Activated naive CD4-positive, alpha-beta T cell treated with anti-CD3 and anti-CD28 coated beads, Interleukin-2, amount 10 ng/mL, durations not matched to agents 7 days and 5 days (primary cell): ENCODE results near the gene CACNG5.

ENCODE experiments used
- CTCF ChIA-PET: fragments of 350-600 bp; sonication (Branson Sonifier 250); formaldehyde crosslinking; loops from one replicate; lab custom pipeline; 2021; ENCODE audit warnings: antibody characterized with exemption; lab: Charles Lee
- DNase-seq: peaks from one replicate; pipeline ENCODE4 v3.0.0-alpha.2; 2020
- H3K27ac Mint-ChIP-seq: one replicate; pipeline ENCODE4 v1.8.0; 2021; ENCODE audit warnings: mild to moderate bottlenecking, moderate library complexity, mixed read lengths
- H3K27me3 Mint-ChIP-seq: one replicate; pipeline ENCODE4 v1.8.0; 2021; ENCODE audit warnings: mild to moderate bottlenecking, mixed read lengths
- H3K36me3 Mint-ChIP-seq: one replicate; pipeline ENCODE4 v1.8.0; 2021; ENCODE audit warnings: mixed read lengths
- H3K4me1 Mint-ChIP-seq: one replicate; pipeline ENCODE4 v1.8.0; 2021; ENCODE audit warnings: mixed read lengths
- H3K4me3 Mint-ChIP-seq: one replicate; pipeline ENCODE4 v1.8.0; 2021; ENCODE audit warnings: mild to moderate bottlenecking, moderate library complexity, mixed read lengths
- H3K9me3 Mint-ChIP-seq: one replicate; pipeline ENCODE4 v1.8.0; 2021; ENCODE audit warnings: mixed read lengths

The CACNG5 gene

DNA sequence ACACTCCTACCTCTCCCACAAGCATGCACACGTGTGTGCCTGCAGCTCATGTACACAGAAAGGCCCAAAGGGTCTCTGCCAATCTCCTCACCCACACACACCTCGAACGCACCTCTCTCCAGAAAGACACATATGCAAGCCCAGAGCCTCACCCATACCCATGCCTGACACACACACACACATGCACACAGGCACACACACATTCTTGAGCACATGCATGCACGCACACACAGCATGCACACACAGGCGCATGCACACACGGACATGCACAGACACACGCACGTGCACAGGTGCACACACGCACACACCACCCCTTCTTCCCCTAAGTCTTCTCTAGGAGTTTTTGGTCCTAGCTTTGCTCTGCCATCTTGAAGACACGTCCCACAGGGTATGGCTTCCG, 80.9 kb downstream of the CACNG5 start:
- no peak overlapping the region for H3K4me3 Mint-ChIP-seq
- H3K4me1 Mint-ChIP-seq: no peaks in the 10 kb centered on the region
- H3K27me3 Mint-ChIP-seq: peaks cover 32% of the 10 kb centered on the region
- CTCF ChIA-PET: no interaction called here
- H3K27ac Mint-ChIP-seq: no peak overlapping the region
- no peaks in the 10 kb centered on the region for H3K9me3 Mint-ChIP-seq
- H3K36me3 Mint-ChIP-seq: no peaks in the 10 kb centered on the region
- no peak for DNase-seq

DNA sequence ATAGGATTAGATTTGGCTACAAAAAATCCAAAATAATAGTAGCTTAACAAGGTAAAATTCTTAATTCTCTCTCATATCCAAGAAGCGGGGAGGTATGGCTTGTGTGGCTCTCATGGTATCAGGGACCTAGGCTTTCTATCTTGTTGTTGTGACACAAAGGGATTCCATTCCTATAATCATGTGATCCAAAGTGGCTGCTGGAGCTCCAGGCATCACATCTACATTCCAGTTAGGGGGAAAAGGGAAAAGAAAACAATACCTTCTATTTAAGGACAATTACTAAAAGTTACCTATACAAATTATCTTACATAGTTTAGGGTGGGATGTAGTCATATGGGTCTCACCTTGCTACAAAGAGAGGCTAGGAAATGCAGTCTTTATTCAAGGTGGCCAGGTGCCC, 82.0 kb downstream of the CACNG5 start:
- H3K36me3 Mint-ChIP-seq: no peaks in the 10 kb centered on the region

DNA sequence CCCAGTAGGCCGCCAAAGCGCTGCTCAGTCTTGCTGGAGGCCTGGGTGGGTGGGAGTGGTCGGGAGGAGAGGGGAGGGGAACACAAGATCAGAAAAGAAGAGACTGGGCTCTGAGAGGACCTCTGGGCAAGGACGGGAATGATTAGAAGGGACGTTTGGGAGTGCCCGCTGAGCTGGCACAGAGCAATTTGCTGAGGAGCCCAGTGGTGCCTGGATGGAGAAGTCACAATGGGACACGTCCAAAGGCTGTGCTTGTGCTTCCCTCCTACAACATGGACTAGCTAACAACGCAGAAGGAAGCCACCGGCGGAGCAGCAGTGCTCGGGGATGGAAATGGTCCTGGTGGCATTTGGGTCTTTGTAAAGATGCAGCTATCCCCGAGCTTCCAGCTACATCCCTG, 84.0 kb downstream of the CACNG5 start:
- H3K27me3 Mint-ChIP-seq: peaks cover 30% of the 10 kb centered on the region
- no peak for DNase-seq
- H3K4me1 Mint-ChIP-seq: no peaks in the 10 kb centered on the region
- no peak overlapping the region for H3K4me3 Mint-ChIP-seq
- H3K9me3 Mint-ChIP-seq: no peaks in the 10 kb centered on the region
- no peaks in the 10 kb centered on the region for H3K36me3 Mint-ChIP-seq
- no peak overlapping the region for H3K27ac Mint-ChIP-seq
- CTCF ChIA-PET: no interaction called here

More for the DNA sequence above, 82.0 kb downstream of the CACNG5 start:
- Mint-ChIP-seq H3K27ac (no peak overlapping the region), H3K27me3 (peaks cover 28% of the 10 kb centered on the region), H3K9me3 (no peaks in the 10 kb centered on the region), H3K4me1 (no peaks in the 10 kb centered on the region), H3K4me3 (no peak overlapping the region)
- DNase-seq: no peak
- CTCF ChIA-PET: interaction anchor here (1.1 kb wide), 1 partner anchor 717 kb away, joined by 3 read pairs; no protein-coding TSS in a partner anchor

DNA sequence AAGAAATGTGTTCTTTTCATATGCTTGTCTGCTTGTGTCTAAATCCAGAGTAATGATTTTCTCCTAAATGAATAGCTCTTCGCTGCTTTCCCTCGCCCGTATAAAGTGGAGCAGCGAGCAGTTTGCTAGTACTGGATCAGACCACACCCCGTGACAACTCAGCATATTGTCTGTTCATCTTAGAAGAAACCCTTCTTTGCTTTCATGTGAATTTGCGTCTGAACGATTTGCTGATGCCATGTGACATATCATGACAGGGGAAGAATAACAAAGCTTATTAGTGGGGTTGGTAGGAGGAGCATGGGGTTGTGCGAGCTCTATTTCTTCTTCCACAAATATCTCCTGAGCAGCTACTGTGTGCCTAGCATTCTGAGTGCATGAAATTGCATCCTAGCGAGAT, 85.5 kb downstream of the CACNG5 start:
- CTCF ChIA-PET: no interaction called here
- no peaks in the 10 kb centered on the region for H3K9me3 Mint-ChIP-seq
- no peaks in the 10 kb centered on the region for H3K36me3 Mint-ChIP-seq
- peaks cover 17% of the 10 kb centered on the region for H3K27me3 Mint-ChIP-seq
- no peaks in the 10 kb centered on the region for H3K4me1 Mint-ChIP-seq
- DNase-seq: no peak
- no peak overlapping the region for H3K4me3 Mint-ChIP-seq
- H3K27ac Mint-ChIP-seq: no peak overlapping the region

DNA sequence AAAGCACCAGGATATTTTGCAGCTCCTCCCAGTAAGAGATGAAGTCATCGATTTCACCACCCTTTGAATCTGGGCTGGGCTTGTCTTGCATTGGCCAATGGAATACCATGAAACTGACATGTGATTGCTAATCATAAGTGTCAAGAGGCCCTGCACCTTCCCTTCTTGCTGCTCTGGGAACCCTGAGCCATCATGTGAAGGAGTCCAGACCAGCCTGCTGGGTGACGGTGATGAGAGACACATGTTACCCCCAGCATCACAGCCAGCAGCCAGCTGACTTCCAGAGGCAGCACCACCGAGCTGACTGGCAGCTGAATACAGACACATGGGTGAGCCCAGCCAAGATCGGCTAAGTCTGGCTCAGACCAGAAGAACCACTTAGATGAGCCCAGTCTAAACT, 86.0 kb downstream of the CACNG5 start:
- Mint-ChIP-seq H3K27ac (no peak overlapping the region), H3K4me3 (no peak overlapping the region), H3K27me3 (peaks cover 21% of the 10 kb centered on the region), H3K9me3 (no peaks in the 10 kb centered on the region), H3K4me1 (no peaks in the 10 kb centered on the region), H3K36me3 (no peaks in the 10 kb centered on the region)
- CTCF ChIA-PET: no interaction called here
- no peak for DNase-seq

DNA sequence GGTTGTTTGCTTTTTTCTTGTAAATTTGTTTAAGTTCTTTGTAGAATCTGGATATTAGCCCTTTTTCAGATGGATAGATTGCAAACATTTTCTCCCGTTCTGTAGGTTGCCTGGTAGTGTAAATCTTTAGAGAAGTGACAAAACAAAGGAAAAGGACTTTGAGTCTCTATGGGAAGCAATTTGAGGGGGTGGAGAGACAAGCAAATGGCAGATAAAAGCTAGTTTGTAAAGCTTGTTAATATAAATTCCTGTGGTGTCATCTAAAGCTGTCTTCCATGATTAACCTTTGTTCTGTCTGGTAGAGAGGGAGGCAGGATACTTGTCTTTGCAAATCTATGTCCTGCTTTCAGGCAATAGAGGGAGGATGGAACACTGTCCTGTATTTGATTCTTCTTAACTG, 89.0 kb downstream of the CACNG5 start:
- H3K4me3 Mint-ChIP-seq: no peak overlapping the region
- no peaks in the 10 kb centered on the region for H3K36me3 Mint-ChIP-seq
- H3K9me3 Mint-ChIP-seq: no peaks in the 10 kb centered on the region
- peaks cover 26% of the 10 kb centered on the region for H3K27me3 Mint-ChIP-seq
- H3K4me1 Mint-ChIP-seq: no peaks in the 10 kb centered on the region
- DNase-seq: no peak
- CTCF ChIA-PET: no interaction called here
- no peak overlapping the region for H3K27ac Mint-ChIP-seq

DNA sequence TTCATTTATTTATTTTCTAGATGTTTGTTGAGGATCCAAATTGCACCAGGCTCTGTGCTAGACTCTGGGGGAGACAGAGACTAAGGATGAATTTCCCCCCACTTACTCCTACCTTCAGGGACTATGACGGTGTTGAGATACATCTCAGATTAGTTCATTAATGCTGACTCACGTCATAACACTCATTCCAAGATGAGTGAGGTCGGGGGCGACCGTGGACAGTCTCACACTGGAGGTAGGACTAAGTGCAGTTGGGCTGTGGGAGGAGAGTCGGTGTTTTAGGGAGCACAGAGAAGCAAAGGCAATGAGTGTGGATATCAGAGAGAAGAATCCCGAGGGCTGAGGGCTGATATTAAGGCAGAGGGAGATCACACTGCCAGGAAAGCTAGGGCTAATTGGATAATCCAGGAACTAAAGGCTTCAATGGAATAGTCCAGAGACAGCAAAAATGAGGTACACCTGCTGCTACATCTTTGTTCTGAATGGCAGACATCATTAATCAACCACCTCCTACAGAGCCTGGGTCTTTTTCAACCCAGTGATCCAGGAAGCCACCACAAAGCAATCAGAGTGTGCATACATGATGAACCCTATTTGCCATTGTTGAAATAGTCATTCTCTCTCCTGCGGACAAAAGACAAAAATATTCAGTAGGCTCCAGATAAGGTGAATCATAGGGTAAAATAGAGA, 91.0 kb downstream of the CACNG5 start:
- Mint-ChIP-seq H3K9me3 (no peaks in the 10 kb centered on the region), H3K27ac (no peak overlapping the region), H3K4me3 (no peak overlapping the region), H3K36me3 (no peaks in the 10 kb centered on the region), H3K27me3 (peaks cover 29% of the 10 kb centered on the region), H3K4me1 (no peaks in the 10 kb centered on the region)
- CTCF ChIA-PET: no interaction called here
- DNase-seq: no peak

DNA sequence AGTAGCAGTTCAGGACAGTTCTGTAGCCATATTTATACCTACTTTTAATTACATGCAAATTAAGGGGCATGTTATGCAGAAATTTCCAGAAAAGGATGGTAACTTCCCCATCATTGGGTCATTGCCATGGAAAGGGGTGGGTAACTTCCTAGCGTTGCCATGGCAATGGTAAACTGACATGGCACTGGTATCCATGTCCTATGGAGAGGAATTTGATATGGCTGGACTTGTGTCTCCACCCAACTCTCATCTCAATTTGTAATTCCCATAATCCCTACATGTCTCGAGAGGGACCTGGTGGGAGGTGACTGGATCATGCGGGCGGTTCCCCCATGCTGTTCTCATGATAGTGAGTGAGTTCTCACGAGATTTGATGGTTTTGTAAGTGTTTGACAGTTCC, 94.0 kb downstream of the CACNG5 start:
- Mint-ChIP-seq H3K4me1 (no peaks in the 10 kb centered on the region), H3K27ac (no peak overlapping the region), H3K36me3 (no peaks in the 10 kb centered on the region), H3K9me3 (no peaks in the 10 kb centered on the region), H3K4me3 (no peak overlapping the region), H3K27me3 (peaks cover 36% of the 10 kb centered on the region)
- CTCF ChIA-PET: no interaction called here
- no peak for DNase-seq

DNA sequence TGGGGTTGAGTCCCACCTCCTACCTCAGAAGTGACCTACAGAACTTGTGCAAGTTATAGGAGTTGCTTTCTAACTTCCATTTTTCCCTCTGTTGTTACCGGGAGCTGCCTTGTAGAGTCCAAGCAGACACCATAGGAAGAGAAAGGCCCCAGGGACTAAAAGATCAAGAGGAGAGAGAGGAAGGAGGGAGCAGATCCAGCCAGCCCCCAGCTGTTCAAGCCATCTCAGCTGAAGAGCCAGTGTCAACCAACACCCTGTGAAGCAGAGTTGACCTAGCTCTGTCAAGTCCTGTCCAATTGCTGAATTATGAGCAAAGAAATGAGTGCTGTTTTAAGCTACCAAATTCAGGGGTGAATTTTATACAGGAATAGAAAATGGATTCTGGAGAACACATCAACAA, 94.7 kb downstream of the CACNG5 start:
- Mint-ChIP-seq H3K36me3 (no peaks in the 10 kb centered on the region), H3K4me3 (no peak overlapping the region), H3K27me3 (peaks cover 36% of the 10 kb centered on the region), H3K4me1 (no peaks in the 10 kb centered on the region), H3K9me3 (no peaks in the 10 kb centered on the region), H3K27ac (no peak overlapping the region)
- no peak for DNase-seq
- CTCF ChIA-PET: no interaction called here

DNA sequence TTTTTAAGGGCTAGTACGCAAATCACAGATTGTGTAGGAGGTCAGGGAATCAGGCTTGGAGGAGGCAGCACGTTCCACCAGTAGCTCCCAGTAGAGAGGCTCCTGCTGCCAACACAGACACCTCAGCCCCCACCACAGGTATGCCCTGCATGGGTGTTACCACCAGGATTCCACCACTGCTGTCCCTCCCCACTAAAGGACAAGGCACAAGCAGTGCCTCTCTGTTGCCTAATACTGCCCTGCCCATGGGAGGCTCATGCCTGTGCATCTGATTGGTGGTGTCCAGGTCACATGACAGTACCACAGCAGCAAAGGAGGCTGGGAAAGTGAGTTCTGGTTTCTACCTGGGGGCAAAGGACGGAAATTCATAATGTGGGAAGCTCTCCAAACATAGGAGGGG, 96.0 kb downstream of the CACNG5 start:
- Mint-ChIP-seq H3K9me3 (no peaks in the 10 kb centered on the region), H3K27me3 (peaks cover 32% of the 10 kb centered on the region), H3K4me3 (no peak overlapping the region), H3K4me1 (no peaks in the 10 kb centered on the region), H3K27ac (no peak overlapping the region), H3K36me3 (no peaks in the 10 kb centered on the region)
- CTCF ChIA-PET: no interaction called here
- no peak for DNase-seq

DNA sequence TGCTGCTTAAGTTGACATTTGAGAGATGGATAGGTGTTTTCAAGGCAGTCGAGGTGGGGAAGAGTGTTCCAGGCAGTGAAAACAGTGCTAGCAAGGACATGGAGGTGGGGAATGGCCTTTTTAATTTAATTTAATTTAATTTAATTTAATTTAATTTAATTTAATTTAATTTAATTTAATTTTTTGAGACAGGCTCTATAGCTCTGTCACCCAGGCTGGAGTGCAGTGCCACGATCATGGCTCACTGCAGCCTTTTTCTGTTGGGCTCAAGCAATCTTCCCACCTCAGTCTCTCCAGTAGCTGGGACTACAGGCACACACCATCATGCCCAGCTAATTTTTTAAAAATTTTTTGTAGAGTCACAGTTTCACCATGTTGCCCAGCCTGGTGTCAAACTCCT, 97.4 kb downstream of the CACNG5 start:
- Mint-ChIP-seq H3K9me3 (no peaks in the 10 kb centered on the region), H3K4me1 (no peaks in the 10 kb centered on the region), H3K36me3 (no peaks in the 10 kb centered on the region), H3K4me3 (no peak overlapping the region), H3K27ac (no peak overlapping the region), H3K27me3 (peaks cover 31% of the 10 kb centered on the region)
- CTCF ChIA-PET: no interaction called here
- DNase-seq: no peak

DNA sequence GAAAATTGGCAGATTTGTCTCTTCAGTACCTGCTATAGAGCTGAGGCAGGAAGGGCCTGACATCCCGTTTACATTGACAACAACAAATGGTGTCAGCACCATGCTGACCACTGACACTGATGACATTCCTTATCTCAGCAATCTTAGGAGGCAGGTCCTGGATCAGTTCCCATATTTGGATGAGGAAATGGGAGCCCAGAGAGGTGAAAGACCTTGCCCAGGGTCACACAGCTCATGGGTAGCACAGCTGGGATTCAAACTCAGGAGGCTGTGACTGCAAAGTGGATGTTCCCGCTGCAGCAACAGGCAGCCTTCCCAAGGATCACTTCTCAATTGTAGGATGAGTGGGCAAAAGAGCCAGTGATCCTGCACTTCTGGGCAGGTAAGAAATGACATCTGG, 99.1 kb downstream of the CACNG5 start:
- DNase-seq: no peak
- H3K4me1 Mint-ChIP-seq: no peaks in the 10 kb centered on the region
- no peaks in the 10 kb centered on the region for H3K9me3 Mint-ChIP-seq
- CTCF ChIA-PET: no interaction called here
- no peak overlapping the region for H3K4me3 Mint-ChIP-seq
- no peaks in the 10 kb centered on the region for H3K36me3 Mint-ChIP-seq
- H3K27me3 Mint-ChIP-seq: peaks cover 25% of the 10 kb centered on the region
- no peak overlapping the region for H3K27ac Mint-ChIP-seq
